GM21528 (cell line): ENCODE results near the gene SYT8.

Experiments used
- ATAC-seq: cut with Tn5 transposase; IDR thresholded peaks from one replicate; pipeline ENCODE4 v1.9.1; 2021; ENCODE audit warnings: mild to moderate bottlenecking, moderate library complexity; ENCODE audit not compliant: unreplicated experiment, low FRiP score

Gene SYT8

DNA sequence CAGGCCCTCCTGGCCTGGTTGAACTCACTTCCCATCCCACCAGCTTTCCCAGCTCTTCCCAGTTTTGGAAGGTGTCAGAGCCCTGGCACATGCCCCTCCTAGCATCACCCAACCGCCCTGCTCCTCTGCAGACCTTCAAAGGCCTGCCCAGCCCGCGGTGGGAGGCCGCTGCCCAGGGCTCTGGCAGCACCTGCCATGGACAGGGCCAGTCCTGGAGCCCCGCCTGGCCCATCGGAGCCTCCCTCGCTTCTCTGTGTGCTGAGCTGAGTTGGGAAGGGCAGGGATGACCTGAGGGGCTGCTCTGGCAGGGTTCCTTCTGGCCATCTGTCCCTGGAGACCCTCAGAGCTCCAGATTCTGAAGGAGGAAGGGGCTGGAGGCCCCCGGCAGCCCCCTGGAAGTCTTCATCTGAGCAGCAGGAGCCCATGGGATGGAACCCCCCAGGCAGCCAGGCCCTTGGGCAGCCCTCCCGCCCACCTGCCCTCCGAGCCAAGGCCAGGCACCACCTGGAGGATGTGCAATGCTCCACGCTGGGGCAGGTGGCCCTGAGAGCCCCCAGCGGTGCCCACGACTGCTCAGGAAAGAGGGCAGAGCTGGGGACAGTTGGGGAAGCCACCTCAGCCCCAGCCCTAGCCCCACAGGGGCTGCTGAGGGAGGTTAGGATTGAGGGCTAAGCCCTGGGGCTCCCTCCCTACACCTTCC is 21.7 kb downstream of the SYT8 start:
- no peak for ATAC-seq

DNA sequence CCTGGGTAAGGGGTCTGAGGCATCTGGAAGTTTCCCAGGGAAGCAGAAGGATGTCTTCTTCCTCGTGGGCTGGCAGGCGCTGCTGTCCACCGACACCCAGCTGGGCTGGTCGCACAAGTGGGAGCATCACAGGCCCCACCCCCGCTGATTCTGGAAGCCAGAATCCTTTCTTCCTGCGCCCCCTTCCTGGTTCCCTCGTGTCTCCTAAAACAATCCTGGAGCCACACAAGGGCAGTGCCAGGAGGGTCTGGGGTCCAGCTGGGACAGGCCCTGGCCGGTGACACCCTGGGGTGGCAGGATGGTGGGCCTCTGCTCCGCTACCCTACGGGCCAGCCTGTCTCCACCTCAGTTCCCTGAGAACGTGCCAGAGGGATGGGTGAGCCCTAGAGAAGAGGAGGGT is 22.3 kb downstream of the SYT8 start:
- no peak for ATAC-seq

DNA sequence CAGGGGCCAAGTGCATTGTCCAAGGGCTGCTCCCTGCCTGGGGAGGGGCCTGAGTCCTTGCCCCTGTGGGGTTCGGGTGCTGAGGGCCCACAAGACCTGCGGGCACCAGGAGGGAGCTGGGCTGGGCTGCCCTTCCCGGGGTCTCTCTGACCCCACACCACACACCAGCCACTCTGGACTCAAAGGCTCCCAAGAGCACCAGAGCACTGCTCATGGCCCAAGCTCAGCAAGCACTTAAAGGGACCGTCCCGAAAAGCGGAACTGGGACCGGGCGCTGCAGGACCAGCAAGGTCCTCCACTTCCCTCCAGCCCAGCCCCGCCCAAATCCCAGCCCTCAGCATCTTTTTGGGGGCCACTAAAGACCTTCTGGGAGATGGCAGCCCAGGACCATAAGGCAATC is 23.4 kb downstream of the SYT8 start:
- ATAC-seq = no peak

DNA sequence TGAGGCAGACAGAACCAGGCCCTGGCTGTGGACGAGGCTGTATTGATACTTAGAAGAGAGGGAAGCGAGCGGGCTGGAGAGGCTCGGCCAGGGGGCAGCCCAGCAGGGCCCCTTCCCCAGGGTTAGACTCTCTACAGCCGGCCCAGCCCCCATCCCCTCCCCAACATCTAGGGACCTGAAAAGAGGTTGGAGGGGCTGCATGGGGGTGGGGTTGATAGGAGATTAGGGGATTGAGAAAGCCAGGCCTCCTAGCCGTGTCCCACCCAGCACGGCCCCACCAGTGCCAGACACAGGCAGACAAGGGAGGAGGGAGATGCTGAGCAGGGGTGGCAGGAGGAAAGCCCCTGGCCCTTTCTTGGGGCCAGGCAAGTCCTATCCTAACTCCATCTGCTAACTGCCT is 23.8 kb downstream of the SYT8 start:
- ATAC-seq = no peak

DNA sequence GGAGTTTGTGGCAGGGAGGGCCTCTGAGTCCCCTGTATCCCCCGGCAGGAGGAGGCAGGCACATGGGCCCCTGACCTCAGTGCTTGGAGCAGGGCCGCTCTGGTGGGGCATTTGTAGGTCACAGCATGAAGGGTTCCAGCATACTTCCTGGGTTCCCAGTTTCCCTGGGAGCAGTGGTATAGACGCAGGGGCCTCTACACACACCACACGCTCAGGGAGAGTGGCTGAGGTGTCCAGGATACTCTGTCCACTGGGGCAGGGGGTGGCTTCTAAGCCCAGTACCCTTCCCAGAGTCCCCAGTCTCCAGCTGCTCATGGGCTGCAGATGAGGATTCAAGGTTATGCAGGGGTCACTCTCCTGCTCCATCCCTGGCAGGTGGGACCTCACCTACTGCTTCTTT is 24.2 kb downstream of the SYT8 start:
- ATAC-seq = no peak

DNA sequence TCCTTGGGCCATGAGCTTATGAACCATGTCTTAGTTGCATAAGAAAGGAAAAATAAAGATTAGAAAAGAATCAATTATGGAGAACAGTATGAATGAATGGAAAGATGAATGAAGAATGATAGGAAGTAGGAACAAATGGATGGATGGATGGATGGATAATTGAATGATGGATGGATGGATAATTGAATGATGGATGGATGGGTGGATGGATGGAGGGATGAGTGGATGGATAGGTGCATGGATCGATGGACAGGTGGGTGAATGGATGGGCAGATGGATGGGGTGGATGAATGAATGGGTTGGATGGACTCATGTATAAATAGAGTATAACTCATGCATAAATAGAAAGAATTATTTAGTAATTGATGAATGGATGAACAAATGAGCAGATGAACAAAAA is 25.3 kb downstream of the SYT8 start:
- no peak for ATAC-seq

DNA sequence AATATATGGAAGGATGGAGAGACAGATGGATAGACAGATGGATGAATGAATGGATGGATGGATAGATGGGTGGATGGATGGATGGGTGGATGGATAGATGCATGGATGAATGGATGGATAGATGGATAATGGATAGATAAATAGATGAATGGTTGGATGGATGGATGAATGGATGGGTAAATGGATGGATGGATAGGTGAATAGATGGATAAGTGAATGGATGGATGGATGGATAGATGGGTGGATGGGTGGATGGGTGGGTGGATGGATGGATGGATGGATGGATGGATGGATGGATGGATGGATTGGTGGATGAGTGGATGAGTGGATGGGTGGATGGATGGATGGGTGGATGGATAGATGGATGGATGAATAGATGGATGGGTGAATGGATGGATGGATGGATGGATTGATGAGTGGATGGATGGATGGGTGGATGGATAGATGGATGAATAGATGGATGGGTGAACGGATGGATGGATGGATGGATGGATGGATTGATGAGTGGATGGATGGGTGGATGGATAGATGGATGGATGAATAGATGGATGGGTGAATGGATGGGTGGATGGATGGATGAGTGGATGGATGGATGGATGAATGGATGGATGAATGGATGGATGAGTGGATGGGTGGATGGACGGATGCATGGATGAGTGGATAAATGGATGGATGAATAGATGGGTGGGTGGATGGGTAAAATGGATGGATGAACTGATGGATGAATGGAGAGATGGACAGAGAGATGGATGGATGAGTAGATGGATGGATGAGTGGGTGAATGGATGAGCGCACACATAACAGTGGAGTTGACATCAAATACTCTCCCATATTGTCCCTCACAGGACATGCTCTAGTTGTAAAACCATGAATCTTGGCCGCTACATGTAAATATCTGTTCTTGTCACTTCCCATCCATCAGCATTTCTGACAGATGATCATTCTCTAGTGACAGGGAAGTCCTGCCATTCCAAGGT is 26.9 kb downstream of the SYT8 start:
- ATAC-seq = no peak

DNA sequence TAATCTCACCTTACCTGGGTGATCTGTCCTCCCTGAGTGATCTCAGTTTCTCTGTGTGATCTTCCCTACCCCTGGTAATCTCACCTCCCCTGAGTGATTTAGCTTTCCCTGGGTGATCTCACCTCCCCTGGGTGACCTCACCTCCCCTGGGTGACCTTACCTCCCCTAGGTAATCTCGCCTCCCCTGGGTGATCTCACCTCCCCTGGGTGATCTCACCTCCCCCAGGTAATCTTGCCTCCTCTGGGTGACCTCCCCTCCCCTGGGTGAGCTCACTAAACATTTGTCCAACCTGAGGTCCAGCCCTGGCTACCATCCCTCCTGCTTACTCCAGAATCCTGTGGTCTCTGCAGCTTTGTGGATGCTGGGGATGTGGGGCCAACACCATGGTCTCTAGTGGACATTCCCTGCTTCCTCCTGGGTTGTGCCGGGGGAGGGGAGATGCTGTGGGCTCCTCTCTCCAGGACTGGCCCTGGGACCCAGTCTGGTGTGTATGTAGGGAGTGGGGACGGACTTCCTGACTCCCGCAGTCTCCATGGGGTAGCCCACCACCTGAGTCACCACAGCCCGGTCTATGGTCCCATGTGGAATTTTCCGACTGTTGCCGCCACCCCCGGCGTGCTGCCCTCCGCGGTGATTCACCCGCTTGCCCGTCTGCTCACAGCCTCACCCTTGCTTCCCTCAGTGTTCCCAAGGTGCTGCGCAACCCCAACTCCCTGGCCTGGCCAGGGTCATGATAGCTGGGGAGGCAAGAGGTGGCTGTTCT is 28.0 kb downstream of the SYT8 start:
- ATAC-seq = no peak

DNA sequence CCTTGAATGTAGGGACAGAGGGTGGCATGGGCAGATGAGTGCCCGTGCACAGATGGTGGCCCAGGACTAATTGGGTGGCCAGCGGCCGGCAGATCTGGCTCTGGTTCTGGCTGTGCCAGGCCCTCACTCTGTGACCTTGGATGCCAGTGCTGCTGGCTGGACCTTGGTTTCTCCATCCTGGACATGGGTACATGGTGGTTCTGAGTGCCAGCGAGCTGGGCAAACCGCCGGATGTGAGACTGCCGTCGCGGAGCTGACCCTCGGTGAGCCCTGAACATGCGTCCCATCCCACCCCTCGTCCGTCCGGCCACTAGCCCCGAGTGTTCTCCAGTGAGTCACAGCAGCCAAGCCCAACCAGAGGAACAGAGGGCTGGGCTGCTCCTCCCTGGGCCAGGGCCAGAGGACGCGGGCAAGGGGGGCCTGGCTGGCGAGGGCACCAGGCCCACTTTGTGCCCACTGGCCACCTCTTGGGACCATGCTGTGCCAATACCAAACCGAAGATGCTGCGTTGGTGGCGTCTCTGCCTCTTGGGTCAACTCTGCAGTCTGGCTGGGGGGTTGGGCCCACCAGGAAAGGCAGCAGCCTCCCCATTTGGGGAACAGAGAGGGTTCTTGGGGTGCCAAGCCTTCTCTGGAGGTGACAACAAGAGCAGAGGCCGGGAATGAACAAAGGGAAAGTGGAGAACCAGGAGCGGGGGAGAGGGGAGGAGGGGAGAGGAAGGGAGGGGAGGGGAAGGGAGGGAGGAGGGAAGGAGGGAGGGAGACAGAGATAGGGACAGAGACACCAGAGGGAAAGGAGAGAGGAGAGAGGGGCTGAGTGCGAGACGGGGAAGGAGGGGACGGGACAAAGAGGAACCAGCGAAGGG is 28.8 kb downstream of the SYT8 start:
- no peak for ATAC-seq

DNA sequence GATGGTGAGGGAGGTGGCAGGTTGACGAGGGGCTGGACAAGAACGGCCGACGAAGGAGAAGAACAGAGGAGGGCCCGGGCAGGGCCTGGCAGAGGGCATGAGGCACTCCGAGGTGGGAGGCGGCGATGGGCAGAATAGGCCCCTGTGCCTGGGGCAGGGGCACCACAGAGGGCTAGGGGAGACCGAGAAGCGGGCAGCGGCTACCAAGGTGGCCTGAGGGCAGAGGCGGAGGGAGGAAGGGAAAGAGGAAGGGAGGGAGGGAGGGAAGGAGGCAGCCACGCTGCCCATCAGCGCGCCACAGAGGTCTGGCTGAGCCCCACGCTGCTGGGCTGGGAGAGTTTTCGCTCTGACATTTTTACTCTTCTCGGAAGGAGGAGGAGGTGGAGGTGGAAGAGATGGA is 29.4 kb downstream of the SYT8 start:
- no peak for ATAC-seq

DNA sequence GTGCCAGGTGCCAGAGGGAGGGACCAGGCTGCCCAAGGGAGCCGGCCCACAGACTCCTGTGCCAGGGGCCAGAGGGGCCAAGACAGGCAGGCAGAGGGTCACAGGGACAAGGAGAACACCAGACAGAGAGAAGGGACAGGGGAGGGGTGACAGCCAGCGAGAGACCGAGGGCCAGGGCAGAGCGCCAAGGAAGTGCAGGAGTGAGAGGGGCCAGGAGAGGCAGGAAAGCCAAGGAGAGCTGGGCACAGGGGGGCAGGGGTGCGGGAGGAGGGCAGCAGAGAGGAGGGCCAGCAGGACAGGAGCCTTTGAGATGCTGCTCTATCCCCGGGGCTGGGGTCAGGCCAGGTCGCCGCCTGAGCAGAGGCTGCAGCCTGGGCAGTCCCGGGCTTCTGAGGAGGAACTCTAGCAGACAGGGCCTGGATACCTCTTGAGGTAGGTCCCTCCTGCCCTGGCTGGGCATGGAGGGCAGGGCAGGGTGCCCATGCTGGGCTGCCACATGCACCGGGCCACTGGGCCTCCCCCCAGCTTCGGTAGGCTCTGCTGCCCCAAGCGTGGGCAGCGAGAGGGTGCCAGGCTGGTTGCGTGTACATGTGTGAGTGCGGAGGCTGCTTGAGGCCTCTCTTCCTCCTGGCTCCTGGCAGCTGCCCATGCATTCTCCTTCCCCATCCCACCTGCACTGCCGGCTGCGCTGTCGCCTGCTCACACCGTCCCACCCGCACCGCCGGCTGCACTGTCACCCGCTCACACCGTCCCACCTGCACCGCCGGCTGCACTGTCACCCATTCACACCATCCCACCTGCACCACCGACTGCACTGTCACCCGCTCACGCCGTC is 30.3 kb downstream of the SYT8 start:
- ATAC-seq = no peak

DNA sequence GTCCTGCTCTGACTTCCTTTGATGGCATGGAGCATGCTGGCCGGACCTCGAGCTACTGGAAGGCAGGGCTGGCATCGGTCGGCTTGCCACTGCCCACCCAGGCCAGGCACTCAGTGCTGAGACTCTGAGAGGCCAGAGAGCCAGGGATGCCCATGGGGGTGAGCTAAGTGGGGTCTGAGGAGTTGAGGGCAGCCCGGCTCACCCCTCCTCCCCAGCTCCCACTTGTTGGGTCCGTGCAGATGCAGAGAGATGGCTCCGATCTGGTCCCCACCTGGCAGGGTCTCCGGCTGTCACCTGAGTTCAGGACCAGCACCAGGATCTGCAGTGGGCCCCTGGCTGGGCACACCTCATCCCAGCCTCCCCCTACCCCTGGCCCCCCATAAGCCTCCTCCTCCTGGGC is 31.4 kb downstream of the SYT8 start:
- ATAC-seq = no peak

DNA sequence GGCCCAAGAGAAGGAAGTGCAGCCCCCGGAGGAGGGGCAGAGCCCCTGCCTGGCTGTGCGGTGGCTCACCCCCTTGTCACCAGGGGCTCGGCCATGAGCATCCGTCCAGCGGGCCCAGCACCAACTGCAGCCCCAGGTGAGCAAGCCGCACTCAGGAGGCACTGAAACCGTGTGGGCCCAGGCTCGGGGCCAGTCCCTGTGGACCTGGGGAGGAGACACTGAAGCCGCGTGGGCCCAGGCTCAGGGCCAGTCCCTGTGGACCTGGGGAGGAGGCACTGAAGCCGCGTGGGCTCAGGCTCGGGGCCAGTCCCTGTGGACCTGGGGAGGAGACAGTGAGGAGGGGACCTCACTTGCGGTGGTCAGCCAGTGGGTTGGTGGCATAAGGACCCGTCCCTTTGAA is 32.0 kb downstream of the SYT8 start:
- no peak for ATAC-seq

DNA sequence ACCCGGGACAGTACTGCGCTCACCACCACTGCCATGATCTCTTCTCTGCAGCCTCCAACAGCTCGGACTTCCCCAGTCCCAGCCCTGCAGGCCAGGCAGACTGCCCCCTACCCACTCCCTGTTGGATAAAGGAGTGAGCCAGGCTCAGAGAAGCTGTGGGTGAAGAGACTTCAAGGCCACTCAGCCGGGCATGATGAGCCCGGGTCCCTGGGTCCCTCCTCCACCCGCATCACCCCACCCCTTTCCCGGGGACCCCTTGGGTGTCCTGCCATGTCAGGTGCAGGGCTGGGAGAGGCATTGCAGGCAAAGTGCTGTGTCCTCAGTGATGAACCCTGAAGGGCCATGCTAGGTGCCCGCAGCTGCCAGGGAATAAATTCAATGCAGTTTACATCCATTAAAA is 32.6 kb downstream of the SYT8 start:
- ATAC-seq = no peak

DNA sequence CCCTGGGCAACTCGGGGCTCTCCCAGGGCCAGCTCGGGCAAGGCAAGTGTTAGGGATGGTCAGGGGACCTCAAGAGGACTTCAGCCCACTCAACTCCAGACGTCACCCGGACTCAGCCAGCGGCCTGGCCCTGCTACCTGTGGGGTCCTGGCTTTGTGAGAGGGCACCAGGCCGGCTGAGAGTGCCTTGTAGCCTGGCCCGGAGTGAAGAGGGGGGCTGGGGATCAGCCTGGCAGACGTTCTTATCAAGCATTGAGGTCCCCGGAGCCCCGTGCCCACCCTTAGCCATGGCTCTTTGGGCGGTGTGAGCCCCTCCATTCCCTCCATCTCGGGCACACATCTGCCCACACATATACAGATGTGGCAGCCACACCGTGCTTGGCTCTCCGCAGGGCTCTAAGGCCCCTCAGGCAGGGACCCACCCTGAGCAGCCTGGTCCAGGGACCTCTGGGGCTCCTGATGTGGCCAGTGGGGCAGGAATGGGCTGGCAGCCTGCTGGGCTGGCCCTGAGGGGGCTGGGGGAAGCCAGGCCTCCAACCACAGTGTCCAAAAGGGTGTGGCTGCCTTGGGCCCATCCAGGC is 33.4 kb downstream of the SYT8 start:
- no peak for ATAC-seq

DNA sequence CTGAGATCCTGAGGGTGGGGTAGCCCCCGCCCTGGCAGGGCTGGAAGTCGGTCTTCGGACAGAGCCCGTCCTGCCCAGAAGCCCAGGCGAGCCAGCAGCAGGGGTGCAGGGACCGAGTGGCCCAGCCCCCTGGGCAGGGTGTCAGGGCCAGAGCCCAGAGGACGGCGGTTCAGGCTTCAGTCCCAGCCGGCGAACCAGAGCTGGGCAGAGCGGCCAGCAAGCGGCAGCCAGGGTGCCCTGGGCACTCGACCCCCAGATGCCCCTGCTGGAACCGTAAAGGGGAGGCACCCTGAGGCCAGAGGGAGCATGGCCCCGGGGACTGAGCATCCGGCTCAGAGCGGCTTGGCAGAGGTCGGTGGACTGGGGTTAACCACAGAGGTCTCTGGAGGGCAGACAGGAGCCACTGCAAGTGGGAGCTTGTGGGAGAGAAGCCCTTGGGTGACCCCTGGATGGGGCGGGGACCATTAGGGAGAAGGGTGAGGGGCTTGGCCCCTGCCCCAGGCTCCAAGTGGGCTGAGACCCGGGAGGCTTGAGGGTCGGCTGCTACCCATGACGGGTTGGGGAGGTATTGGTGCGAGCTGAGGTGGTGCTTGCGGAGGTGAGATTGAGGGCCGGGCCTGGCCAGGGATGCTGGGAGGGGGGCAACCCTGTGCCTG is 34.0 kb downstream of the SYT8 start:
- no peak for ATAC-seq

DNA sequence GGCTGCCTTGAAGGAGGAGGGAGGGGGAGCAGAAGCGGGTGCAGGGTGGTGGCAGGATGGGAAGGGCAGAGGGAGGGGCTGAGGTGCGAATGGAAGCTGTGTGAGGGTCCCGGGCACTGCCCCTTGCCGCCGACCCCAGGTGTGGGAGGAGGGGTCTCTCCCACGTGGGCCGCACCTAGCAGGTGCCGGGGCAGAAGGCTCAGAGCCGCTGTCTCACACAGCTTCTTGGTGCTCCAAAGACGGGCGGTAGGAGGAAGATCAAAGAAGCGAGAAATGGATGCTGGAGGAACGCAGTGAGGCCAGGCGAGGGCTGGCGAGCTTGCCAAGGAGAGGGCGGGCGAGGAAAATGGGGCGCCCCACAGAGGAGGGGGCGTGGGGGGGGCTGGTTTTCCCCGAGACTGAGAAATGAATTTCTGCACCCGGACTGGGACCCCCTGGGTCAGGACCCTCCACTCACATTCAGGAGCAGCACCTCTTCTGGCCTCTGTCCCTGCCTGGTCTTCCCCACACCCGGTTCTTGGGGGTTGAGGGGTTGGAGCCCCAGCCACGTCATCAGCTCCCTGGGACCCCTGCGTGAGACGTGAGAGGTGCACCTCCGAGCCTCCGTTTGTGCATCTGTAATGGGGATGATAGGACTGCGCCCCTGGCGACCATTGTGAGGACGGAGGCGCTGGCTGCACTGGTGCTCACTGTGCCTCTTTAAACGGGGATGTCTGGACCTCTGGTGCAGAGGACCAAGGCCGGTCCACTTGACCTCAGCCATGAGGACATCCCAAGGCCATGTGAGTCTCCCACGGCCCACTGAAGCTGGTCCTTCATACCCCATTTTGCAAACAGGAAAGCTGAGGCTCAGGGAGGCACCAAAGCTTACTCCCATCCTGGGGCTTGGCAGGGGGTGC is 34.9 kb downstream of the SYT8 start:
- no peak for ATAC-seq

DNA sequence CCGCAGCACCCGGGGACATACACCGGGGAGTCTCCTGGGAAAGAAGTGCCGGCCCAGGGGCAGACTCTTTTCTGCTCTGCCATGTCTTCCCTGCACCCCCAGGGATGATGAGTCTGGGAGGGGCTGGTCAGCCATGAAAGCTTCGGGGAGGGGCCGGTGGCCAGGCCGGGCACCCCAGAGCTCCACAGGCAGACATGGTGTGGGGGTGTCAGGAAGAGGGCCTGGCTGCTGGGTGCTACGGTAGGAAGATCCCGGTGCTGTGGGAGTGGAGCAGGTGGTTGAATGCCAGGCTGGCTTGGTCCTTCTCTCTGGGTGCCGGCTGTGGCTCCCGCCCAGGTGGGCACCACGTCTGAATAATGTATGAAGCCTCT is 35.5 kb downstream of the SYT8 start:
- no peak for ATAC-seq
